H9 (cell line): ENCODE measurements around the gene STPG3. TPM values are rescaled to one million over a fixed set of nuclear protein-coding genes. Genes with fewer than 3 reads are reported as not detected.

ENCODE experiments used
- DNase-seq: peaks from one replicate; pipeline ENCODE4 v3.0.0-alpha.2; 2017
- H2AFZ ChIP-seq: one replicate; pipeline ENCODE4 v1.6.1; 2013; ENCODE audit warnings: mild to moderate bottlenecking, low read length, control low read depth, moderate library complexity
- H2AK5ac ChIP-seq: 2 replicates; pipeline ENCODE4 v1.6.1; 2013; ENCODE audit warnings: low read length, control low read depth, mixed read lengths; ENCODE audit not compliant: insufficient read length
- H2BK120ac ChIP-seq: one replicate; pipeline ENCODE4 v1.6.1; 2013; ENCODE audit warnings: low read depth, mild to moderate bottlenecking, low read length, control low read depth, inconsistent platforms; ENCODE audit not compliant: poor library complexity, severe bottlenecking
- H2BK12ac ChIP-seq: 2 replicates; pipeline ENCODE4 v1.6.1; 2013; ENCODE audit warnings: low read length, control low read depth, mixed read lengths, low read depth; ENCODE audit not compliant: insufficient read length
- H2BK15ac ChIP-seq: 2 replicates; pipeline ENCODE4 v1.6.1; 2013; ENCODE audit warnings: low read depth, low read length, control low read depth
- H2BK20ac ChIP-seq: one replicate; pipeline ENCODE4 v1.6.1; 2013; ENCODE audit warnings: low read depth, mild to moderate bottlenecking, low read length, control low read depth, inconsistent platforms; ENCODE audit not compliant: poor library complexity, severe bottlenecking
- H2BK5ac ChIP-seq: 2 replicates; pipeline ENCODE4 v1.6.1; 2013; ENCODE audit warnings: low read length, control low read depth, mixed read lengths; ENCODE audit not compliant: insufficient read length
- H3K14ac ChIP-seq: 2 replicates; pipeline ENCODE4 v1.6.1; 2013; ENCODE audit warnings: low read length, control low read depth; ENCODE audit not compliant: insufficient read depth
- H3K18ac ChIP-seq: 2 replicates; pipeline ENCODE4 v1.6.1; 2013; ENCODE audit warnings: low read depth, mild to moderate bottlenecking, mixed read lengths, low read length, control low read depth; ENCODE audit not compliant: insufficient read length
- H3K23ac ChIP-seq: 2 replicates; pipeline ENCODE4 v1.6.1; 2013; ENCODE audit warnings: low read length, control low read depth, mixed read lengths, low read depth; ENCODE audit not compliant: insufficient read length
- H3K23me2 ChIP-seq: 2 replicates; pipeline ENCODE4 v1.6.1; 2013; ENCODE audit warnings: low read depth, mild to moderate bottlenecking, mixed read lengths, low read length, control low read depth; ENCODE audit not compliant: insufficient read length, poor library complexity, severe bottlenecking
- H3K27ac ChIP-seq: 2 replicates; pipeline ENCODE4 v1.5.1; 2013; ENCODE audit warnings: low read length, control low read depth, mixed read lengths, low read depth; ENCODE audit not compliant: insufficient read length
- H3K27me3 ChIP-seq: 2 replicates; pipeline ENCODE4 v1.6.1; 2013; ENCODE audit warnings: low read length, control low read depth, inconsistent platforms; ENCODE audit not compliant: insufficient read depth
- H3K4ac ChIP-seq: 2 replicates; pipeline ENCODE4 v1.6.1; 2013; ENCODE audit warnings: low read depth, mild to moderate bottlenecking, control low read depth, inconsistent platforms, low read length, moderate library complexity
- H3K4me1 ChIP-seq: 2 replicates; pipeline ENCODE4 v1.6.1; 2013; ENCODE audit warnings: low read length, control low read depth, inconsistent platforms; ENCODE audit not compliant: insufficient read depth
- H3K4me2 ChIP-seq: 2 replicates; pipeline ENCODE4 v1.6.1; 2013; ENCODE audit warnings: low read length, control low read depth, mixed read lengths; ENCODE audit not compliant: insufficient read length, insufficient read depth
- H3K56ac ChIP-seq: 2 replicates; pipeline ENCODE4 v1.6.1; 2013; ENCODE audit warnings: low read depth, mild to moderate bottlenecking, mixed read lengths, low read length, control low read depth; ENCODE audit not compliant: insufficient read length
- H3K79me1 ChIP-seq: 2 replicates; pipeline ENCODE4 v1.6.1; 2013; ENCODE audit warnings: low read depth, mild to moderate bottlenecking, moderate library complexity, low read length, control low read depth, inconsistent platforms; ENCODE audit not compliant: insufficient read depth, poor library complexity, severe bottlenecking
- H3K79me2 ChIP-seq: 2 replicates; pipeline ENCODE4 v1.6.1; 2013; ENCODE audit warnings: low read length, control low read depth, inconsistent platforms; ENCODE audit not compliant: insufficient read depth
- H3K9ac ChIP-seq: 2 replicates; pipeline ENCODE4 v1.6.1; 2013; ENCODE audit warnings: low read length, control low read depth, mixed read lengths; ENCODE audit not compliant: insufficient read length; ENCODE audit errors: extremely low read depth
- H3K9me3 ChIP-seq: one replicate; pipeline ENCODE4 v1.6.1; 2013; ENCODE audit warnings: low read depth, low read length, inconsistent platforms; ENCODE audit not compliant: control insufficient read depth
- H3T11ph ChIP-seq: one replicate; pipeline ENCODE4 v1.6.1; 2013; ENCODE audit warnings: mild to moderate bottlenecking, low read length, control low read depth, inconsistent platforms
- H4K20me1 ChIP-seq: one replicate; pipeline ENCODE4 v1.6.1; 2013; ENCODE audit not compliant: control insufficient read depth, insufficient read length, insufficient read depth
- H4K5ac ChIP-seq: 2 replicates; pipeline ENCODE4 v1.6.1; 2013; ENCODE audit warnings: low read depth, mild to moderate bottlenecking, mixed read lengths, low read length, control low read depth; ENCODE audit not compliant: insufficient read length
- H4K8ac ChIP-seq: replicated peaks from 2 replicates; pipeline ENCODE4 v1.6.1; 2013; ENCODE audit warnings: low read length, control low read depth, mixed read lengths, low read depth; ENCODE audit not compliant: insufficient read length
- H4K91ac ChIP-seq: 2 replicates; pipeline ENCODE4 v1.6.1; 2013; ENCODE audit warnings: low read depth, mild to moderate bottlenecking, moderate library complexity, mixed read lengths, low read length, control low read depth; ENCODE audit not compliant: insufficient read length
- H3K27ac Mint-ChIP-seq, 3 experiments: 2 replicates in 2 of 3; 3 replicates in 1 of 3; pipeline ENCODE4 v1.8.0; 2020 to 2021; ENCODE audit warnings: mixed read lengths in 3 of 3, mild to moderate bottlenecking in 1 of 3, moderate library complexity in 1 of 3
- H3K27me3 Mint-ChIP-seq: 2 replicates; pipeline ENCODE4 v1.8.0; 2021; ENCODE audit warnings: low read depth, mild to moderate bottlenecking, moderate library complexity, mixed read lengths
- H3K36me3 Mint-ChIP-seq, 3 experiments: 2 replicates in 2 of 3; 3 replicates in 1 of 3; pipeline ENCODE4 v1.8.0; 2020 to 2021; ENCODE audit warnings: low read depth in 3 of 3, mixed read lengths in 3 of 3; ENCODE audit not compliant: insufficient read depth in 1 of 3
- H3K4me1 Mint-ChIP-seq, 2 experiments: 2 replicates each; pipeline ENCODE4 v1.8.0; 2020; ENCODE audit warnings: mixed read lengths in 2 of 2
- H3K4me3 Mint-ChIP-seq, 2 experiments: 2 replicates in 1 of 2; 3 replicates in 1 of 2; pipeline ENCODE4 v1.8.0; 2020 to 2021; ENCODE audit warnings: mild to moderate bottlenecking in 2 of 2, mixed read lengths in 2 of 2, moderate library complexity in 1 of 2
- H3K9me3 Mint-ChIP-seq, 2 experiments: 2 replicates in 1 of 2; 3 replicates in 1 of 2; pipeline ENCODE4 v1.8.0; 2020; ENCODE audit warnings: mild to moderate bottlenecking in 2 of 2, mixed read lengths in 2 of 2, moderate library complexity in 1 of 2
- WGBS: extraction: QIAGEN DNeasy Blood & Tissue Kit; methylation state at CpG from one replicate; pipeline ENCODE4 v1.1.7; 2013; ENCODE audit warnings: missing lambda C conversion rate, low lambda C conversion rate, mixed read lengths; ENCODE audit not compliant: insufficient read length; ENCODE audit errors: extremely low coverage; 5-methylcytosine and 5-hydroxymethylcytosine counted together
- total RNA-seq: library from RNA; stranded (reverse); gene quantifications from 2 replicates; pipeline ENCODE4 v1.2.1, GENCODE V29; 2021
- TF ChIP-seq, protein P1 (sequence below): fragments of 200-600 bp; sonication (generic); conservative IDR thresholded peaks from 3 replicates; pipeline ENCODE4 v1.8.0; 2021; ENCODE audit warnings: antibody characterized with exemption, mild to moderate bottlenecking

STPG3 gene
- total RNA-seq, 1 experiment from 2014 or later, result not detected

DNA sequence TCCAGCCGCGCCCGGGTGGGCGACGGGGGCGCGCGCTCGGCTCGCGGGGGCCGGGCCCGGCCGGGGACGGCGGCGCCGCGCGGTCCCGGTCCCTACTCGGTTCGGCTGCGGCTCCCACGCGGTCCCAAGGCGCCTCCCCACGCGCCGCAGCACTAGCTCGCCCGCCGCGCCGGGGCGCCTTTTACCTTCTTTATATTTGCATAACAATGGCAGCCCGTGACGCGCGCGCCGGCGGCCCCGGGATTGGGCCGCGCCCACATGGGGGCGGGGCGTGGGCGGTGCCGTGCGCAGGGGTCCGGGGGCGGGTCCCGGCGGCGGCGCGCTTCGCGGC is 51.0 kb downstream of the STPG3 start, which contains the start of gene NRARP:
Gene NRARP, minus strand, starts transcription at position 154 of the 331 bp plus-strand sequence. CDS start 343 bp downstream, outside the sequence.
- peaks cover 6% of the 10 kb centered on the region for H3K23me2 ChIP-seq
- H3K27ac ChIP-seq, result no peak within 1 kb of the TSS
- H2BK5ac ChIP-seq, result no peak within 1 kb of the TSS
- H3K14ac ChIP-seq, result 0 out of 2 replicates have a peak within 1 kb of the TSS, but pooled peaks have one; percentile 13
- no peak within 1 kb of the TSS for H2BK20ac ChIP-seq
- no peaks in the 10 kb centered on the region for H4K20me1 ChIP-seq
- H4K8ac ChIP-seq, result no peak within 1 kb of the TSS
- peak within 1 kb of the TSS; percentile 16; the same call in 1 of the 2 replicates for H2BK15ac ChIP-seq
- peaks cover 0 to 2% of the 10 kb centered on the region in 2 experiments; a peak in 3 of 5 replicates for H3K9me3 Mint-ChIP-seq
- H3K4me1 Mint-ChIP-seq, result peaks cover 30 to 44% of the 10 kb centered on the region in 2 experiments
- H3K4ac ChIP-seq, result no peak within 1 kb of the TSS
- H3K36me3 Mint-ChIP-seq, result peaks cover 0 to 2% (median 0%) of the 10 kb centered on the region in 3 experiments; a peak in 3 of 7 replicates
- H2BK12ac ChIP-seq, result no peak within 1 kb of the TSS
- no peaks in the 10 kb centered on the region for H3K79me2 ChIP-seq
- no peak within 1 kb of the TSS for H4K91ac ChIP-seq
- H3K4me2 ChIP-seq, result peak within 1 kb of the TSS; percentile 36
- H3K27me3 Mint-ChIP-seq, result peaks cover 32% of the 10 kb centered on the region
- H3K79me1 ChIP-seq, result no peaks in the 10 kb centered on the region
- no peak within 1 kb of the TSS for H3K9ac ChIP-seq
- H3K4me1 ChIP-seq, result peaks cover 3% of the 10 kb centered on the region; the same call in 1 of the 2 replicates
- H3K27me3 ChIP-seq, result no peaks in the 10 kb centered on the region; the same call in 1 of the 2 replicates
- peak; percentile 76 for DNase-seq
- H3K27ac Mint-ChIP-seq, result no peak within 1 kb of the TSS; a peak in 2 of 7 replicates
- TF ChIP-seq, protein P1, sequence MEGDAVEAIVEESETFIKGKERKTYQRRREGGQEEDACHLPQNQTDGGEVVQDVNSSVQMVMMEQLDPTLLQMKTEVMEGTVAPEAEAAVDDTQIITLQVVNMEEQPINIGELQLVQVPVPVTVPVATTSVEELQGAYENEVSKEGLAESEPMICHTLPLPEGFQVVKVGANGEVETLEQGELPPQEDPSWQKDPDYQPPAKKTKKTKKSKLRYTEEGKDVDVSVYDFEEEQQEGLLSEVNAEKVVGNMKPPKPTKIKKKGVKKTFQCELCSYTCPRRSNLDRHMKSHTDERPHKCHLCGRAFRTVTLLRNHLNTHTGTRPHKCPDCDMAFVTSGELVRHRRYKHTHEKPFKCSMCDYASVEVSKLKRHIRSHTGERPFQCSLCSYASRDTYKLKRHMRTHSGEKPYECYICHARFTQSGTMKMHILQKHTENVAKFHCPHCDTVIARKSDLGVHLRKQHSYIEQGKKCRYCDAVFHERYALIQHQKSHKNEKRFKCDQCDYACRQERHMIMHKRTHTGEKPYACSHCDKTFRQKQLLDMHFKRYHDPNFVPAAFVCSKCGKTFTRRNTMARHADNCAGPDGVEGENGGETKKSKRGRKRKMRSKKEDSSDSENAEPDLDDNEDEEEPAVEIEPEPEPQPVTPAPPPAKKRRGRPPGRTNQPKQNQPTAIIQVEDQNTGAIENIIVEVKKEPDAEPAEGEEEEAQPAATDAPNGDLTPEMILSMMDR, result no peak
- H2BK120ac ChIP-seq, result no peak within 1 kb of the TSS
- H2AK5ac ChIP-seq, result no peak within 1 kb of the TSS
- peak within 1 kb of the TSS; percentile 38 for H3K18ac ChIP-seq
- no peak within 1 kb of the TSS for H3K56ac ChIP-seq
- no peak within 1 kb of the TSS for H3T11ph ChIP-seq
- no peaks in the 10 kb centered on the region for H3K9me3 ChIP-seq
- H3K23ac ChIP-seq, result no peak within 1 kb of the TSS
- peak within 1 kb of the TSS; percentile 80 to 99 for H3K4me3 Mint-ChIP-seq
- no CpG with 5 or more reads among the region's 60 CpGs for WGBS
- no peak within 1 kb of the TSS for H2AFZ ChIP-seq
- H4K5ac ChIP-seq, result no peak within 1 kb of the TSS
